Non-pigmented ciliary epithelial cell (primary cell): ENCODE measurements around the gene HEATR3.

Experiments used
- DNase-seq: peaks from one replicate; pipeline ENCODE4 v3.0.0-alpha.2; 2010; ENCODE audit warnings: low read depth

The HEATR3 gene

GRCh38 chr16:50056226-50056625 is 9.5 kb upstream of the HEATR3 start:
- DNase-seq: no peak

GRCh38 chr16:50058091-50058771 is 7.5 kb upstream of the HEATR3 start:
- no peak for DNase-seq

DNA sequence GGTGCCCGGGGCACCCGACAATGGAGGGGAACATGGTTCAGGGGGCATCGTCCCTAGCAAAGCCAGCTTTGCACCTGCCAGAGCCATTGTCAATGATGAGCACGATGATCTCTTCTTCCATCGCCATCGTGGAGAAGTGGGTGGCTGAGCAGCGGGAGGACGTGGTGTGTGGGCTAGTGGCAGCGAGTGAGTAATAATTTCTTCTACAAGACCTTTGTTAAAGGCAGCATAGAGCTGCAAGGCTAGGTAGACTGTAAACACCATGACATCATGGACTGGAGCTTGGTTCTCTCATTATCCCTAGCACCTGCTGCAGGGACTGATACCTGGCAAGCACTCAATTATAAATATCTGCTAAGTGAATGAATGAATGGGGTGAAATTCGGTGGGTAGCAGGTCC is 6.7 kb upstream of the HEATR3 start:
- DNase-seq: no peak

DNA sequence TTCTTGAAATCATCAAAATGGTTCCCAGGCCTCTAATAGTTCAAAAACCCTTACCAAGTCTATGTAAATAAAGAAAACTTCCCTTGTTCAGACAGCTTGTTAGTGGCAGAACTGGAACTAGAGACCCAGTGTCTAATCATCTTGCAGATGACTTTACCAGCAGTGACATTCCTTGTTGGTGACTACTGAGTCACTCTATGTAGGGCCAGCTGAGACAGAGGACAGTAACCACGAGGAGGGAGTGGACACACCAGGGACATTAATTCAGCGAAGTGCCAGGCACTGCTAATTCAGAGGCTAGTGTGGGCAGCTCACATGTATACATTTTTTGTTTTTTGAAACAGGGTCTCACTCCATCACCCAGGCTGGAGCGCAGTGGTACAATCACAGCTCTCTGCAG is 6.1 kb upstream of the HEATR3 start:
- DNase-seq: no peak

GRCh38 chr16:50061326-50061725 is 4.4 kb upstream of the HEATR3 start:
- DNase-seq: no peak

GRCh38 chr16:50065241-50065623 is 538 bp upstream of the HEATR3 start:
- no peak for DNase-seq

DNA sequence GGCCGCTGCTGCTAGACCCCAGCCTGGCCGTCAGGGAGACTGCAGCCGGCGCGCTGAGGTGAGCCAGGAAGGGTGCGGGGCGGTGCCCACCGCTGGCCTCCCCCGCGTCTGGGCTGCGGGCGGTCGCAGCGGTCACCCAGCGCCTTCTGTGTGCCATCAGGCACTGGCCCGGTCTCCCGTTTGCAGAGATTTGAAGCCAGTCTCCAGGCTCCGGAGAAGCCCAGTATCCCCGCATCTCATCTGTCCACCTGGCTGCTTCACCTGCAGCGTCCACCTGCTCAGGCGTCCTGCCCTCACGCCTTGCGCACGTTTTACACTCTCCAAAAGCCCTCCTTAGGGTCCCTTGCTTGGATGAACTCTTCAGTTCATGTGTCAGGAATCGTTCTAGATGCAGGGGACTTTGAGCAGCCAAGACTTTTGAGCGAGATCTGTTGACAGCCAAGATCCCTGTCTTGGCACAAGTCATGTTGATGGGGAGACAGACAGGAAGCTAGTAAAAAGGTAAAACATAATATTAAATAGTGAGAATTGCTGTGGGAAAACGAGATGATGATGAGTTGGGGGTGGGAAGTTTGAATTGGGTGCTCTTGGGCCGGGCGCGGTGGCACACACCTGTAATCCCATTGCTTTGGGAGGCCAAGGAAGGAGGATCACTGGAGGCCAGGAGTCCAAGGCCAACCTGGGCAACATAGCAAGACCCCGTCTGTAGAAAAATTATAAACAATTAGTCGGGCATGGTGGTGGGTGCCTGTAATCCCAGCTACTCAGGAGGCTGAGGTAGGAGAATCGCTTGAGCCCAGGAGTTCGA is 916 bp downstream of the HEATR3 start:
- DNase-seq: no peak

DNA sequence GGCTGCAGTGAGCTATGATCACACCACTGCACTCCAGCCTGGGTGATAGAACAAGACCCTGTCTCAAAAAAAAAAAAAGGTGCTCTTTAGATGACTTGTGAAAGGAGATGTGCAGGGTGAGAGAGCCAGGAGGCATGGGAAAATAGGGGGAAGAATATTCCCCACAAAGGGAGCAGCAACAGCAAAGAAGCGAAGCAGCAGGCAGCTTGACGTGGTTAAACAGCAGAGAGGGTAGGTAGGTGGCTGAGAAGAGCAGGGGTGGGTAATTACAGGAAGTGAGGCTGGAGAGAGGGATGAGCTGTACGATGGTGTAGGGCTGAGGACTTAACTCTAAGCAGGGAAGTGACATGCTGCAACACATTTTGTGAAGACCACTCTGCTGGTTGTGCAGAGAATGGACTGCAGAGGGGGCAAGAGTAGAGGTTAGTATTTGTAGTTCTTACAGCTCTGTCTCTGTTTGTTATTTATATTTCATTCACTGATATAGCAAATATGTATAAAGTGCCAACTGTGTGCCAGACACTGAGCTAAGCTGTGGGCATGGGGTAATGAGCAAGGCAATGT is 1.6 kb downstream of the HEATR3 start:
- DNase-seq: peak; percentile 31

GRCh38 chr16:50068550-50068949 is 2.8 kb downstream of the HEATR3 start:
- peak; percentile 28 for DNase-seq

DNA sequence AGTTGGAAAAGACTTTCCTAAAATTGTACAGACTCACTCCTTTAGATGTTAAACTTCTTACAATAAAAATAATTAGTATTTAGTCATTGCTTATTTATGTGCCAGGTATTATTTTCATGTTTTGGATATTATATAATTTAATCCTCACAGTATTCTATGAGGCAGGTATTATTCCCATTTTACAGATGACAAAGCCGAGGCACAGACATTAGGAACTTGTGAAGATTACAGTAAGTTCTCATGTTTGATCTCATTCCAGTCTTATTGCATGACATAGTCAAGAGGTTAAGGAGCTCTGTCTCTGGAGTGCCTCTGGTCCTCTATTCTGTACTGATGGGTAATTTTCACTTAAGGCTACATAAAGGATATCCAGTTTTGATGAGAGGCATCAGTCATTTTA is 3.3 kb downstream of the HEATR3 start:
- DNase-seq: no peak

DNA sequence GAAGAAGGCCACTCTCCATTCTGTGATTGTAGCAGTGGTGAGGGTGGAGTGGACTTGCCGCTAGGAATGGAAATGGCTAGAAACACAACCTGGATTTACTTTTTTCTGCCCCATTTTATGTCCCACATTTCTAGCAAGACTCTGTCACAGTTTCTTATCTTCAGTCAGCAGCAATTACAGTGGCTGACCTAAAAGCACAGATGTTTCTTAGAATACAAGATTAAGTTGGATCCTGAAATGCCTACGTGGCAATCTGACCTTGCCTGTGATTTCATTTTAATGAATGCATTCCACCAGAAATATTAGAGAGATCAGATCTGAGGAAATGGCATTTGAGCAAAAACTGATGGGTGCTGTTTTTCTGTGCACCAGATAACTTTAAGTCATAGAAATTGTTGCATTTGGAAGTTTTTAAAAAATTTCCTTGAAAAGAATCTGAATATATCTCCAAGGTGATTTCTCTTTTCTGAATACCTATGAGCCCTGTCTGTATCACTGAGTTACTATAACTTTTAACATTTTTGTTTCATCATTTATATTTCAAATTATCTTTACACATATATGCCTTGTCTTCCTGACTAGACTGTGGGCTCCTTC is 5.4 kb downstream of the HEATR3 start:
- DNase-seq: no peak

GRCh38 chr16:50072730-50073129 is 7.0 kb downstream of the HEATR3 start:
- no peak for DNase-seq

- no peak for DNase-seq
Measured at GRCh38 chr16:50079397-50080140, 13.8 kb downstream of the HEATR3 start.

DNA sequence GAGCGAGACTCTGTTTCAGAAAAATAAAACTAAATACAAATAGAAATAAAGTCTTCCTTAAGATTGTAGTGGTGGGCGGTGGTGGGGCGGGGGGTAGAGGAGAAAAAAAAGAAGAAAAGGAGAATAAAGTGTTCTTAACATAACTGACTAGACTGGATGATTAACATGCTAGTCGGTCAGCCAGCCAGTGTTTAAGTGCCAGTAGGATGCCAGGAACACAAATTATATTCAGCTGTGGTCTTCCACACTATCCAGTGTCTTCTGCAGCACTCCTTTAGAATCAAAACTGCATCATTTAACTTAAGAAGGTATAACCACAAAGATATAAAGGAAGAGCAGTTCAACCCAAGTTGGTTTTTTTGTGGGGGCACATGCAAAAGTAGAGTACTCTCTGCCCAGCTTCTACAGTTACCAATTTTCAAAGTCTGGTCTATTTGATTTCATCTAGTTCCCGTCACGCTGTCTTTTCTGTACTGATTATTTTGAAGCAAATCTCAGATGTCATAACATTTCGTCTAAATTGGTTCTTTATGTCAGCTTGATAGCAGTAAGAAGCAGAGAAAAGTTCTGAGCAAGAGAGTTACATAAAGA is 15.8 kb downstream of the HEATR3 start:
- no peak for DNase-seq

GRCh38 chr16:50083996-50084395 is 18.2 kb downstream of the HEATR3 start:
- DNase-seq: no peak

- no peak for DNase-seq
Measured at GRCh38 chr16:50086176-50086575, 20.4 kb downstream of the HEATR3 start.

- no peak for DNase-seq
Measured at GRCh38 chr16:50088302-50088701, 22.5 kb downstream of the HEATR3 start.

DNA sequence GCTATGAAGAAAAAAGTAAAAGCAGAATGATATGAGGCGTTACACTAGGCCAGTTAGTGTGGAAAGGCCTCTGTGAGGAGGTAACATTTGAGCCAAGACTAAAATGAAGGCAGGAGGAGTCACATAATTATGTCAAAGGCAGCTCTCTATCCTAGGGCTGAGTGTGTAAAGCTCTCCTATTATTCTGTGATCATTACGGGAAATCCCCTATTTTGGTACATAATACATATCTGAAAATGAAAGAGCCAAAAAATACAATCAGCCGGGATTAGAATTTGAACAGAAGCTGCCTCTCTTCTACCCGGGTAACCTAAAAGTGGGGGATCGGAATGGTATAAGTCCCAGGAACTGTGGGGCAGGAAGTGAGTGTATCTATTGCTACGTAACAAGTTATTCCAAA is 27.1 kb downstream of the HEATR3 start:
- DNase-seq: no peak

GRCh38 chr16:50093607-50094539 is 28.1 kb downstream of the HEATR3 start:
- DNase-seq: no peak

DNA sequence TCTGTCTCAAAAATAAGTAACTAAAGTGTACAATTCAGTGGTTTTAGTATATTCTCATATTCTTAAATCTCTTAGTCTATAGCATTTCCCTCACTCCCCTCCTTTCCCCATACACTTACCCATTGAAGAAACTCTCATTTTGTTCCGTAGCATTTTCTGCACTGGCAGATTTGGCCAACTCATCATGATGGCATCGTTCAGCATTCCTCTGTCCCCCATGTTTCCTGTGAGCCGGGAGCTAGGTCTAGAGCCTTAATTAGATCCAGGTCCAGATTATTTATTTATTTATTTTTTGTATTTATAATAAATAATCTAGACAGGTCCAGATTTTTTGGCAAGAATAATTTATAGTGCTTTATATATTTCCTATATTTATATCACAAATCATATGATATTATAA is 31.0 kb downstream of the HEATR3 start:
- DNase-seq: peak; percentile 27
